ENCODE results near the gene TRDMT1.

Gene TRDMT1

DNA sequence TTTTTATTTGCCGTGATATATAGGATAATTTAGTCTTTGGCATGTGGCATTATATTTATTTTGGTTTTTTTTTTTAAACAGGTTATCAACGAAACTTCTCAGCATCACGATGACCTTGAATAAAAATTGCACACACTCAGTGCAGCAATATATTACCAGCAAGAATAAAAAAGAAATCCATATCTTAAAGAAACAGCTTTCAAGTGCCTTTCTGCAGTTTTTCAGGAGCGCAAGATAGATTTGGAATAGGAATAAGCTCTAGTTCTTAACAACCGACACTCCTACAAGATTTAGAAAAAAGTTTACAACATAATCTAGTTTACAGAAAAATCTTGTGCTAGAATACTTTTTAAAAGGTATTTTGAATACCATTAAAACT, 35.7 kb upstream of the TRDMT1 start:
- H3K27me3 Mint-ChIP-seq = no peaks in the 10 kb centered on the region
- H3K9me3 Mint-ChIP-seq = no peaks in the 10 kb centered on the region
- no peak overlapping the region for H3K27ac Mint-ChIP-seq
- H3K36me3 Mint-ChIP-seq (ENCODE audit: low read depth) = peaks cover 63% of the 10 kb centered on the region
- H3K4me3 Mint-ChIP-seq = no peak overlapping the region
- intact Hi-C loops (cut with micrococcal nuclease) = no loop called here
- peaks cover 26% of the 10 kb centered on the region for H3K4me1 Mint-ChIP-seq (ENCODE audit: low read depth)

DNA sequence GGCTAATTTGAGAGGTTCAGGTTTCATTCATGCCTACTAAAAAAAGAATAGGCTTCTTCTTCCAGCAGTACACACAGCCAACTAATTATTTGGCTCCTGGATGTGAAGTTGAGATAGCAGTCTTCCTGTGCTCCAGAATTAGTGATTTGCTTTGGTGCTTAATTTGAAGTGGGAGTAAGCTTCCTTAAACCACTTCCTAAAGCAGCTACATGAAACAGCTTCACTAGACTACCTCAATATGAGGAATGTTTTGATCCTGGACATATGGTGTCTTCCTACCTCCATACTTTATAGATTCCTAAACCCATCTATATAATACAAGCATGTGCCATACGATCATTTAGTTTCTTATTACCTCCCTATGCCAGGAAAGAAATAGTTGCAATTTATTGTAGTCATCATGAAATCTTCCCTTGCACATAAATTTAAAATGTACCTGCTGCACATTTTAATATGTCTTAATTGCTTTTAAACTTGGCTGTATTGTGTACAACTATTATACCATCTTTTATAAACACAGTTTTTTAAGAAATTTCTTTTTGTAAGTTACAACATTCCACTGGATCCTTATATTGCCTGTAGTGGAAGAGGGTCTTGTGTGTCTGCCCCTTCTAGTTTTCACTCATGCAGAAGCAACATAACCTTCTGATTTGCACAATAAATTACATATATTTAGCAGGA, 35.1 kb upstream of the TRDMT1 start:
- H3K4me3 Mint-ChIP-seq = no peak overlapping the region
- H3K4me1 Mint-ChIP-seq (ENCODE audit: low read depth) = peaks cover 26% of the 10 kb centered on the region
- intact Hi-C loops (cut with micrococcal nuclease) = no loop called here
- no peaks in the 10 kb centered on the region for H3K9me3 Mint-ChIP-seq
- peaks cover 68% of the 10 kb centered on the region for H3K36me3 Mint-ChIP-seq (ENCODE audit: low read depth)
- H3K27ac Mint-ChIP-seq = peak overlapping the region; percentile 56
- H3K27me3 Mint-ChIP-seq = no peaks in the 10 kb centered on the region

DNA sequence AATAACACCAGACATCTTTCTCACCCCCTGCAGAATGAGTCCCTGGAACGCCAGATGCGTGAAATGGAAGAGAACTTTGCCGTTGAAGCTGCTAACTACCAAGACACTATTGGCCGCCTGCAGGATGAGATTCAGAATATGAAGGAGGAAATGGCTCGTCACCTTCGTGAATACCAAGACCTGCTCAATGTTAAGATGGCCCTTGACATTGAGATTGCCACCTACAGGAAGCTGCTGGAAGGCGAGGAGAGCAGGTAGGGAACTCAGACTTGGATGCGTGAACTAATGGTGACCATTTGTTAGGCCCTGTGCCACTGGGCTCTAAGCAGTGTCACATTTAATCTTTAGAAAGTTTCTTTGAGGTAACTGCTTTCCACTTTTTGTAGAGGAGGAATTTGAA, 33.7 kb upstream of the TRDMT1 start:
- intact Hi-C loops (cut with micrococcal nuclease) = no loop called here
- H3K4me3 Mint-ChIP-seq = peak overlapping the region; percentile 31
- H3K27ac Mint-ChIP-seq = peak overlapping the region; percentile 100
- peaks cover 83% of the 10 kb centered on the region for H3K36me3 Mint-ChIP-seq (ENCODE audit: low read depth)
- H3K9me3 Mint-ChIP-seq = no peaks in the 10 kb centered on the region
- peaks cover 26% of the 10 kb centered on the region for H3K4me1 Mint-ChIP-seq (ENCODE audit: low read depth)
- H3K27me3 Mint-ChIP-seq = no peaks in the 10 kb centered on the region

DNA sequence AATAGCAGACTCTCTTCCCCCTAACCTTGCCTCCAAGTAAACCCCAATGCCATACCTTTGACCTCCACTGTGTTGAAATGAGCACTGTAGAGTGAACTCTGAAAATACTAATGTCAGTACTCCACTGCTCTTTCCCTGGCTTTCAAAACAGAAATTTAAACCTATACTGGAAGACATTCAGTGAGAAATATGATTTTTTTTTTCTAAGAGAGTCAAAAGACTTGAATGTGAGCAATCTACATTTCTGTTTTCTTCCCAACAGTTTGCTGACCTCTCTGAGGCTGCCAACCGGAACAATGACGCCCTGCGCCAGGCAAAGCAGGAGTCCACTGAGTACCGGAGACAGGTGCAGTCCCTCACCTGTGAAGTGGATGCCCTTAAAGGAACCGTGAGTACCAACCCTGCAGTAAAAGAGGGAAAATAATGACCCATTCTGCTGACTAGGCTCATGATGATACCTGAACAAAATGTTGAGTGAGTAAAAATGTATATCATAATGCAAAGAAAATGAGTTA, 33.0 kb upstream of the TRDMT1 start:
- peak overlapping the region; percentile 100 for H3K27ac Mint-ChIP-seq
- H3K4me3 Mint-ChIP-seq = peak overlapping the region; percentile 68
- H3K27me3 Mint-ChIP-seq = no peaks in the 10 kb centered on the region
- peaks cover 89% of the 10 kb centered on the region for H3K36me3 Mint-ChIP-seq (ENCODE audit: low read depth)
- peaks cover 26% of the 10 kb centered on the region for H3K4me1 Mint-ChIP-seq (ENCODE audit: low read depth)
- H3K9me3 Mint-ChIP-seq = no peaks in the 10 kb centered on the region
- intact Hi-C loops (cut with micrococcal nuclease) = no loop called here

DNA sequence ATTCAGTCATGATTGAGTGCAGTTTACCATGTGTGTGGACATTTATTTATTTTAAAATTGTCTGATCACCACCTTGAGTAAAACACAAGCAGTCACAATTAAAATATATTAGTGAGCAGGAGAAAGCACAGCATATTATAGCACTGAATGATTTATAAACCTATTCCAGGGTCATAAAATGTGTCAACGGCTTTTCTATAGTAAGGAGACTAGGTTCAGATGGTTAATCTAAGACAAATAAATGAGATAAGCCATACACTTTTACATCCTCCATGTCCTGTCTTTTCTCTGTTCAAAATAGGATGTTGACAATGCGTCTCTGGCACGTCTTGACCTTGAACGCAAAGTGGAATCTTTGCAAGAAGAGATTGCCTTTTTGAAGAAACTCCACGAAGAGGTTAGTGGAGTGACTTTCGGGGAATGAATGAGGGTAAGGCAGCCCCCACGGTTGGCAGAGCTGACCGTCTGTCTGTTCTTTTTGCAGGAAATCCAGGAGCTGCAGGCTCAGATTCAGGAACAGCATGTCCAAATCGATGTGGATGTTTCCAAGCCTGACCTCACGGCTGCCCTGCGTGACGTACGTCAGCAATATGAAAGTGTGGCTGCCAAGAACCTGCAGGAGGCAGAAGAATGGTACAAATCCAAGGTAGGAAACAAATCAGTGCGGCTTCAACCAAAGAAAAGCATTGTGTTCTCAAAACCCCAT, 32.0 kb upstream of the TRDMT1 start:
- Mint-ChIP-seq H3K4me3 (peak overlapping the region; percentile 93), H3K27me3 (no peaks in the 10 kb centered on the region), H3K4me1 (ENCODE audit: low read depth) (peaks cover 26% of the 10 kb centered on the region), H3K27ac (peak overlapping the region; percentile 100), H3K9me3 (no peaks in the 10 kb centered on the region), H3K36me3 (ENCODE audit: low read depth) (peaks cover 99% of the 10 kb centered on the region)
- intact Hi-C loops (cut with micrococcal nuclease) = no loop called here

DNA sequence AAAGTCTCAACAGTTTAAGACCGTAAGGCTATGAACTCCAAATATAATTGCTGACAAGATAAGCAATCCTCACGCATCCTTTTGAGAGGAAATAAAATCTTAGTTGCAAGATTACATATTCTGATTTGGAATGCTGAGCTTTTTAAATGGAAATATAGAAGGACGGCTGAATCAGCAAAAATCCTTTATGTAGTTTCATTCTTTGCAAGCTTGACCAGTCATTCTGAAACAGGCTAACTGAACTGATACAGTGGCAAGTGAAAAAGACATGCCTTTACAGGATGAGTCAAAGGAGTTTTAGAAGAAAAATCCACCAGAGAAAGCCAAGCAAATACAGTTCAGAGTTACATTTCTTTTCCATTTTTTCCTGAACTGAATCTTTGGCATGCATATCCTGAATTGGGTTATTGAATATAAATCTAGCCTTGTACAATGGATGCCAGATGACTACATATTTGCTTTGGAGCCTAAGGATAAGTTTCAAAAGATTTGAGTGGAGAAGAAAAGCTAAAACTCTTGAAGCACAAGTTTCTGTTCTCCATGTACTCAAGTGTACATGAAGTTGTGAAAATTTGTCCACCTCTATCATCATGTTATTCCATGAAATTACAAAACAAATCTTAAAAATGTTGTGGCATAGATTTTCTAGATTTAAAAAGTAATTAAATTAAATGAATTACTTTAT, 30.9 kb upstream of the TRDMT1 start:
- Mint-ChIP-seq H3K9me3 (no peaks in the 10 kb centered on the region), H3K4me1 (ENCODE audit: low read depth) (peaks cover 32% of the 10 kb centered on the region), H3K27me3 (no peaks in the 10 kb centered on the region), H3K27ac (peak overlapping the region; percentile 100), H3K4me3 (peak overlapping the region; percentile 93), H3K36me3 (ENCODE audit: low read depth) (peaks cover 96% of the 10 kb centered on the region)
- intact Hi-C loops (cut with micrococcal nuclease) = no loop called here

DNA sequence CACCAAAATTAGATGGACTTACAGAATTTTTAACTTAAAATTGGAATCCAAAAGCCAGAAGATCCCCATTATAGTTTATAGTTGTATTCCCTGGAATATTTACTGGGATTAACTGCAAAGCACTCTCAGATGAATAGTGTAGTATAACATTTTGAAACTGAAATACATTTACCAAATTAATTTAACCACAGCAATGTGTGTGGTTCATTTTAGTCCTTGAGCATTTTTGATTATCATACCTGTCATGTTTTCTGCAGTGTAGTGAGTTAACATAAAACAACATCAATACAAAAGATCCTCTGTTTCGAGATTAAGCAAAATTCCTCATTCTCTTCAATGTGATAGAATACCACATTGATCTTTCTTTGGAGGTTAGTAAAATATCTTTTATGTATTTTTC, 30.3 kb upstream of the TRDMT1 start:
- peak overlapping the region; percentile 93 for H3K4me3 Mint-ChIP-seq
- no peaks in the 10 kb centered on the region for H3K9me3 Mint-ChIP-seq
- peaks cover 38% of the 10 kb centered on the region for H3K4me1 Mint-ChIP-seq (ENCODE audit: low read depth)
- intact Hi-C loops (cut with micrococcal nuclease) = no loop called here
- H3K27me3 Mint-ChIP-seq = no peaks in the 10 kb centered on the region
- peak overlapping the region; percentile 100 for H3K27ac Mint-ChIP-seq
- H3K36me3 Mint-ChIP-seq (ENCODE audit: low read depth) = peaks cover 90% of the 10 kb centered on the region

DNA sequence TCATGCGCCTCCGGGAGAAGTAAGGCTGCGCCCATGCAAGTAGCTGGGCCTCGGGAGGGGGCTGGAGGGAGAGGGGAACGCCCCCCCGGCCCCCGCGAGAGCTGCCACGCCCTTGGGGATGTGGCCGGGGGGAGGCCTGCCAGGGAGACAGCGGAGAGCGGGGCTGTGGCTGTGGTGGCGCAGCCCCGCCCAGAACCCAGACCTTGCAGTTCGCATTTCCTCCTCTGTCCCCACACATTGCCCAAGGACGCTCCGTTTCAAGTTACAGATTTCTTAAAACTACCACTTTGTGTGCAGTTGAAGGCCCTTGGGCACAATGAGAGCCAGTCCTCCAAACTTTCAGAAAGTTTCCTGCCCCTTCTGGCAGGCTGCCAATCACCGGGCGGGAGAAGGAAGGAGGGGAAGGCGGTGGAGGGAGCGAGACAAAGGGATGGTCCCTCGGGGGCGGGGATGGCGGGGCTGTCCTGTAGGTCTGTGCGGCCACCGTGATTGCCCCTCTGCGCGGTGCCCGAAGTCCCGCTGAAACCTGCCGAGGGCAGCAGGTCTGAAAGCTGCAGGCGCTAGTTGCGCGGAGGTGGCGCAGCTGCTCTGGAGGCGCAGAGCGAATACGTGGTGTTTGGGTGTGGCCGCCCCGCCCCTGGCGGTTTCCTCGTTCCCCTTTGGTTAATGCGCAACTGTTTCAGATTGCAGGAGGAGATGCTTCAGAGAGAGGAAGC, 28.7 kb upstream of the TRDMT1 start:
- Mint-ChIP-seq H3K27me3 (no peaks in the 10 kb centered on the region), H3K36me3 (ENCODE audit: low read depth) (peaks cover 73% of the 10 kb centered on the region), H3K9me3 (no peaks in the 10 kb centered on the region), H3K4me1 (ENCODE audit: low read depth) (peaks cover 43% of the 10 kb centered on the region), H3K4me3 (peak overlapping the region; percentile 93), H3K27ac (peak overlapping the region; percentile 100)
- intact Hi-C loops (cut with micrococcal nuclease) = loop anchor here (1.0 to 10.0 kb wide), 3 partner anchors 29 to 205 kb away; partner anchors contain the start of gene TRDMT1

DNA sequence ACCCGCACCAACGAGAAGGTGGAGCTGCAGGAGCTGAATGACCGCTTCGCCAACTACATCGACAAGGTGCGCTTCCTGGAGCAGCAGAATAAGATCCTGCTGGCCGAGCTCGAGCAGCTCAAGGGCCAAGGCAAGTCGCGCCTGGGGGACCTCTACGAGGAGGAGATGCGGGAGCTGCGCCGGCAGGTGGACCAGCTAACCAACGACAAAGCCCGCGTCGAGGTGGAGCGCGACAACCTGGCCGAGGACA, 28.2 kb upstream of the TRDMT1 start:
- Mint-ChIP-seq H3K4me3 (peak overlapping the region; percentile 93), H3K4me1 (ENCODE audit: low read depth) (peaks cover 43% of the 10 kb centered on the region), H3K27me3 (no peaks in the 10 kb centered on the region), H3K36me3 (ENCODE audit: low read depth) (peaks cover 69% of the 10 kb centered on the region), H3K9me3 (no peaks in the 10 kb centered on the region), H3K27ac (peak overlapping the region; percentile 100)
- intact Hi-C loops (cut with micrococcal nuclease) = loop anchor here (1.0 to 10.0 kb wide), 3 partner anchors 28 to 205 kb away; partner anchors contain the start of gene TRDMT1

DNA sequence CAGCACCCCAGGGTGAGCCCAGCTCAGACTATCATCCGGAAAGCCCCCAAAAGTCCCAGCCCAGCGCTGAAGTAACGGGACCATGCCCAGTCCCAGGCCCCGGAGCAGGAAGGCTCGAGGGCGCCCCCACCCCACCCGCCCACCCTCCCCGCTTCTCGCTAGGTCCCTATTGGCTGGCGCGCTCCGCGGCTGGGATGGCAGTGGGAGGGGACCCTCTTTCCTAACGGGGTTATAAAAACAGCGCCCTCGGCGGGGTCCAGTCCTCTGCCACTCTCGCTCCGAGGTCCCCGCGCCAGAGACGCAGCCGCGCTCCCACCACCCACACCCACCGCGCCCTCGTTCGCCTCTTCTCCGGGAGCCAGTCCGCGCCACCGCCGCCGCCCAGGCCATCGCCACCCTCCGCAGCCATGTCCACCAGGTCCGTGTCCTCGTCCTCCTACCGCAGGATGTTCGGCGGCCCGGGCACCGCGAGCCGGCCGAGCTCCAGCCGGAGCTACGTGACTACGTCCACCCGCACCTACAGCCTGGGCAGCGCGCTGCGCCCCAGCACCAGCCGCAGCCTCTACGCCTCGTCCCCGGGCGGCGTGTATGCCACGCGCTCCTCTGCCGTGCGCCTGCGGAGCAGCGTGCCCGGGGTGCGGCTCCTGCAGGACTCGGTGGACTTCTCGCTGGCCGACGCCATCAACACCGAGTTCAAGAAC, 27.7 kb upstream of the TRDMT1 start:
- Mint-ChIP-seq H3K4me3 (peak overlapping the region; percentile 93), H3K9me3 (no peaks in the 10 kb centered on the region), H3K4me1 (ENCODE audit: low read depth) (peaks cover 42% of the 10 kb centered on the region), H3K27me3 (no peaks in the 10 kb centered on the region), H3K36me3 (ENCODE audit: low read depth) (peaks cover 64% of the 10 kb centered on the region), H3K27ac (peak overlapping the region; percentile 100)
- intact Hi-C loops (cut with micrococcal nuclease) = loop anchor here (1.0 to 10.0 kb wide), 3 partner anchors 28 to 204 kb away; partner anchors contain the start of gene TRDMT1

DNA sequence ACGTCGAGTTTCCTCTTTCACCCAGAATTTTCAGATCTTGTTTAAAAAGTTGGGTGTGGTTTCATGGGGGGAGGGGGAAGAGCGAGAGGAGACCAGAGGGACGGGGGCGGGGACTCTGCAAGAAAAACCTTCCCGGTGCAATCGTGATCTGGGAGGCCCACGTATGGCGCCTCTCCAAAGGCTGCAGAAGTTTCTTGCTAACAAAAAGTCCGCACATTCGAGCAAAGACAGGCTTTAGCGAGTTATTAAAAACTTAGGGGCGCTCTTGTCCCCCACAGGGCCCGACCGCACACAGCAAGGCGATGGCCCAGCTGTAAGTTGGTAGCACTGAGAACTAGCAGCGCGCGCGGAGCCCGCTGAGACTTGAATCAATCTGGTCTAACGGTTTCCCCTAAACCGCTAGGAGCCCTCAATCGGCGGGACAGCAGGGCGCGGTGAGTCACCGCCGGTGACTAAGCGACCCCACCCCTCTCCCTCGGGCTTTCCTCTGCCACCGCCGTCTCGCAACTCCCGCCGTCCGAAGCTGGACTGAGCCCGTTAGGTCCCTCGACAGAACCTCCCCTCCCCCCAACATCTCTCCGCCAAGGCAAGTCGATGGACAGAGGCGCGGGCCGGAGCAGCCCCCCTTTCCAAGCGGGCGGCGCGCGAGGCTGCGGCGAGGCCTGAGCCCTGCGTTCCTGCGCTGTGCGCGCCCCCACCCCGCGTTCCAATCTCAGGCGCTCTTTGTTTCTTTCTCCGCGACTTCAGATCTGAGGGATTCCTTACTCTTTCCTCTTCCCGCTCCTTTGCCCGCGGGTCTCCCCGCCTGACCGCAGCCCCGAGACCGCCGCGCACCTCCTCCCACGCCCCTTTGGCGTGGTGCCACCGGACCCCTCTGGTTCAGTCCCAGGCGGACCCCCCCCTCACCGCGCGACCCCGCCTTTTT, 26.9 kb upstream of the TRDMT1 start, which contains the start of gene VIM:
VIM (plus strand) TSS at position 151 of the 925 bp plus-strand sequence. CDS start 1,182 bp downstream, outside the sequence.
- Mint-ChIP-seq H3K4me3 (peak within 1 kb of the TSS; percentile 93), H3K36me3 (ENCODE audit: low read depth) (peaks cover 56% of the 10 kb centered on the region), H3K9me3 (no peaks in the 10 kb centered on the region), H3K4me1 (ENCODE audit: low read depth) (peaks cover 43% of the 10 kb centered on the region), H3K27ac (peak within 1 kb of the TSS; percentile 100), H3K27me3 (no peaks in the 10 kb centered on the region)
- intact Hi-C loops (cut with micrococcal nuclease) = loop anchor here (1.0 to 10.0 kb wide), 4 partner anchors 12 to 204 kb away; partner anchors contain the start of gene TRDMT1

DNA sequence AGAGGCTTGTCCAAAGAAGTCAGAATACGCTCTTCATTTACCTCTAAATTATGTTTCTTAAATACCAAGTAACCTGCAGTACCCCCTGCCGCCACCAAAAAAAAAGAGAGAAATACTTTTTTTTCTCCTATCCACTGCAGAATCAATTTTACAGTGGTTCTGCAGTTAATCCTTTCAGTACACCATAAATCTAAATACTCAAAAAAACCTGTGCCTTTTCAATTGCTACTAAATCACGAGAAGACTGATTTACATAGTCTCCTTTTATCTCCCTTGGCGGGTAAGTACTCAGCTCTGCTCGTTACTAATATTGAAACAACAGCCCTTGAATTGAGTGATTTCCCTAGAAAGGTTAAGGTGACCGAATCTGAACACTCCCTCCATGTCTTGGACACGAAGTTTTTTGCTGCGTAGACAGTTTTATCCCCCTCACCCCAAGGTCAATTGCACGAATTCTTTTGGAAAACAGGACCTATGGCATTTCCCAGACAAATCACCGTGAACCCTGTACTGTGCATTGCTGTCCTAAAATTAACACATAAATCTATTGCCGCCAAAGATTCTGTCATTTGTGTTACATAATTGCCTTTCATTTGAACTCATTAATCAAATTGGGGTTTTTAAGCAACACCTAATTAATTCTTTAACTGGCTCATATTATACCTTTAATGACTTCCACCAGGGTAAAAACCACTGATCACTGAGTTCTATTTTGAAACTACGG, 26.1 kb upstream of the TRDMT1 start:
- H3K27ac Mint-ChIP-seq = peak overlapping the region; percentile 100
- intact Hi-C loops (cut with micrococcal nuclease) = loop anchor here (1.0 to 10.0 kb wide), 3 partner anchors 11 to 203 kb away; no protein-coding TSS in a partner anchor
- peak overlapping the region; percentile 93 for H3K4me3 Mint-ChIP-seq
- no peaks in the 10 kb centered on the region for H3K9me3 Mint-ChIP-seq
- H3K27me3 Mint-ChIP-seq = no peaks in the 10 kb centered on the region
- H3K4me1 Mint-ChIP-seq (ENCODE audit: low read depth) = peaks cover 52% of the 10 kb centered on the region
- peaks cover 47% of the 10 kb centered on the region for H3K36me3 Mint-ChIP-seq (ENCODE audit: low read depth)
